Measurements from ENCODE around the gene TSKU.

Gene TSKU

GRCh38 chr11:76768088-76768908 lies 14.9 kb upstream of the TSKU start:
- peak in 4 of 11 experiments; percentile 23 to 72 (median 61); a peak in 5 of 22 replicates for TF ChIP-seq Cebpa-rat (IDR thresholded peaks at IDR 0.05)
- H3K27ac ChIP-seq, result peak overlapping the region in 10 of 11 experiments; percentile 18 to 91 (median 82); a peak in 20 of 22 replicates

GRCh38 chr11:76768909-76769560 lies 14.1 kb upstream of the TSKU start:
- Histone ChIP-seq H3K9ac (peak overlapping the region in 9 of 11 experiments; percentile 33 to 77 (median 71); a peak in 17 of 22 replicates), H3K27me3 (no peaks in the 10 kb centered on the region), H3K9me3 (replicated peaks in 1 of 11) (no peaks in the 10 kb centered on the region), H3K36me3 (no peaks in the 10 kb centered on the region), H3K4me2 (peak overlapping the region; percentile 76 to 99 (median 93)), H4K20me1 (no peaks in the 10 kb centered on the region; a peak in 1 of 22 replicates), H3K27ac (peak overlapping the region in 9 of 11 experiments; percentile 45 to 91 (median 84); a peak in 19 of 22 replicates), H3K4me3 (peak overlapping the region in 7 of 10 experiments; percentile 37 to 55 (median 45); a peak in 11 of 20 replicates), H3K4me1 (peaks cover 62 to 98% (median 88%) of the 10 kb centered on the region in 10 experiments)
- peak in 2 of 11 experiments; percentile 9 to 21; a peak in 1 of 22 replicates for TF ChIP-seq Cebpa-rat (IDR thresholded peaks at IDR 0.05)

More at GRCh38 chr11:76768088-76768908, 14.9 kb upstream of the TSKU start:
- H3K4me2 ChIP-seq, result peak overlapping the region; percentile 76 to 99 (median 93)
- peaks cover 62 to 98% (median 84%) of the 10 kb centered on the region in 10 experiments for H3K4me1 ChIP-seq
- H3K36me3 ChIP-seq, result no peaks in the 10 kb centered on the region
- H3K27me3 ChIP-seq, result no peaks in the 10 kb centered on the region
- peak overlapping the region in 8 of 10 experiments; percentile 15 to 65 (median 46); a peak in 15 of 20 replicates for H3K4me3 ChIP-seq
- no peaks in the 10 kb centered on the region for H3K9me3 ChIP-seq (replicated peaks in 1 of 11)
- peak overlapping the region; percentile 39 to 78 (median 70); a peak in 20 of 22 replicates for H3K9ac ChIP-seq
- H4K20me1 ChIP-seq, result no peaks in the 10 kb centered on the region; a peak in 1 of 22 replicates

- Histone ChIP-seq H3K27me3 (no peaks in the 10 kb centered on the region), H3K4me3 (peak overlapping the region in 2 of 10 experiments; percentile 45 to 55; a peak in 2 of 20 replicates), H3K4me1 (peaks cover 62 to 96% (median 90%) of the 10 kb centered on the region in 10 experiments), H3K36me3 (no peaks in the 10 kb centered on the region), H3K9ac (peak overlapping the region in 7 of 11 experiments; percentile 51 to 77 (median 73); a peak in 14 of 22 replicates), H4K20me1 (no peaks in the 10 kb centered on the region; a peak in 1 of 22 replicates), H3K27ac (peak overlapping the region in 8 of 11 experiments; percentile 68 to 91 (median 84); a peak in 17 of 22 replicates), H3K4me2 (peak overlapping the region; percentile 76 to 99 (median 93)), H3K9me3 (replicated peaks in 1 of 11) (peaks cover 0 to 4% (median 2%) of the 10 kb centered on the region in 11 experiments; a peak in 7 of 22 replicates)
- no peak for TF ChIP-seq Cebpa-rat (IDR thresholded peaks at IDR 0.05)
Measured at GRCh38 chr11:76769645-76770586, 13.2 kb upstream of the TSKU start.

GRCh38 chr11:76770642-76771445 lies 12.3 kb upstream of the TSKU start:
- Histone ChIP-seq H3K4me3 (no peak overlapping the region), H3K27me3 (no peaks in the 10 kb centered on the region), H3K27ac (peak overlapping the region in 8 of 11 experiments; percentile 45 to 91 (median 84); a peak in 16 of 22 replicates), H3K4me2 (peak overlapping the region; percentile 56 to 99 (median 93)), H3K36me3 (no peaks in the 10 kb centered on the region), H3K9me3 (replicated peaks in 1 of 11) (peaks cover 5 to 13% (median 11%) of the 10 kb centered on the region in 11 experiments; a peak in 21 of 22 replicates), H4K20me1 (no peaks in the 10 kb centered on the region; a peak in 1 of 22 replicates), H3K4me1 (peaks cover 62 to 87% (median 84%) of the 10 kb centered on the region in 10 experiments), H3K9ac (peak overlapping the region in 6 of 11 experiments; percentile 5 to 75 (median 50); a peak in 10 of 22 replicates)
- no peak for TF ChIP-seq Cebpa-rat (IDR thresholded peaks at IDR 0.05)

GRCh38 chr11:76771446-76772099 lies 11.6 kb upstream of the TSKU start:
- no peak overlapping the region for H3K4me3 ChIP-seq
- peaks cover 12 to 20% (median 18%) of the 10 kb centered on the region in 11 experiments for H3K9me3 ChIP-seq (replicated peaks in 1 of 11)
- peak overlapping the region; percentile 56 to 99 (median 93) for H3K4me2 ChIP-seq
- no peaks in the 10 kb centered on the region; a peak in 1 of 22 replicates for H4K20me1 ChIP-seq
- no peaks in the 10 kb centered on the region for H3K27me3 ChIP-seq
- no peak for TF ChIP-seq Cebpa-rat (IDR thresholded peaks at IDR 0.05)
- peak overlapping the region in 5 of 11 experiments; percentile 5 to 75 (median 62); a peak in 8 of 22 replicates for H3K9ac ChIP-seq
- peak overlapping the region in 8 of 11 experiments; percentile 45 to 91 (median 84); a peak in 16 of 22 replicates for H3K27ac ChIP-seq
- peaks cover 0 to 3% (median 0%) of the 10 kb centered on the region in 11 experiments; a peak in 1 of 22 replicates for H3K36me3 ChIP-seq
- H3K4me1 ChIP-seq, result peaks cover 62 to 80% (median 76%) of the 10 kb centered on the region in 10 experiments

- H4K20me1 ChIP-seq, result no peaks in the 10 kb centered on the region; a peak in 1 of 22 replicates
- no peak for TF ChIP-seq Cebpa-rat (IDR thresholded peaks at IDR 0.05)
- no peaks in the 10 kb centered on the region for H3K27me3 ChIP-seq
- peak overlapping the region in 8 of 11 experiments; percentile 11 to 91 (median 70); a peak in 11 of 22 replicates for H3K27ac ChIP-seq
- no peak overlapping the region for H3K4me3 ChIP-seq
- peaks cover 56 to 73% (median 70%) of the 10 kb centered on the region in 10 experiments for H3K4me1 ChIP-seq
- H3K9me3 ChIP-seq (replicated peaks in 1 of 11), result peaks cover 19 to 27% (median 25%) of the 10 kb centered on the region in 11 experiments
- peaks cover 0 to 4% (median 0%) of the 10 kb centered on the region in 11 experiments; a peak in 1 of 22 replicates for H3K36me3 ChIP-seq
- peak overlapping the region; percentile 56 to 99 (median 93) for H3K4me2 ChIP-seq
- peak overlapping the region in 2 of 11 experiments; percentile 27 to 40; a peak in 4 of 22 replicates for H3K9ac ChIP-seq
Measured at GRCh38 chr11:76772100-76772782, 10.9 kb upstream of the TSKU start.

Measured in BLaER1 treated with 17β-estradiol and CSF1 and Interleukin-3, amounts not matched to agents 10 nM and 100 nM (cell line).